Middle frontal gyrus (tissue), 1 donor: Measurements from ENCODE around the gene WDR13.
"Not testable (repeated sequence)": the region's sequence is repeated elsewhere in the genome, so short reads cannot be mapped to it uniquely, and the experiment has no call there.

Experiments used
- DNase-seq: peaks from one replicate; pipeline ENCODE4 v3.0.0-alpha.2; 2015; ENCODE audit warnings: low spot score; ENCODE audit errors: extremely low spot score

WDR13 gene

DNA sequence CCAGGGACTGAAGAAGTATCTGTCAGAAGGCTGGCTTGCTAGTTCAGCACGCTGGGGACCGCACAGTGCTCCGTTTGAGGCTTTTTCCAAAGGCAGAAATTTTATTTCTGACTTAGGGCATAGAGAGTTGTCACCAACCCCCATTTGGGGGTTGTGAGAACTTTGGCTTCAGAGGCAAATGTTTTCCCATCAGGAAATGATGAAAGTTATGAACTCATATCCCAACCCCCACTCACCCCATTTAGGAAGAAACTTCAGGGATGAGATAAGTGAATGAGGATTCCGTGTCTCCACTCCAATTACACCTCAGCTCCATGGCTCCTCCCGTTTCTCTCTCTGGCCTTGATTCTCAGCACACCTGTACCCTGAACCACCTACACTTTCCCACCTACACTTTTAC is 4.3 kb upstream of the WDR13 start:
- DNase-seq, result no peak

DNA sequence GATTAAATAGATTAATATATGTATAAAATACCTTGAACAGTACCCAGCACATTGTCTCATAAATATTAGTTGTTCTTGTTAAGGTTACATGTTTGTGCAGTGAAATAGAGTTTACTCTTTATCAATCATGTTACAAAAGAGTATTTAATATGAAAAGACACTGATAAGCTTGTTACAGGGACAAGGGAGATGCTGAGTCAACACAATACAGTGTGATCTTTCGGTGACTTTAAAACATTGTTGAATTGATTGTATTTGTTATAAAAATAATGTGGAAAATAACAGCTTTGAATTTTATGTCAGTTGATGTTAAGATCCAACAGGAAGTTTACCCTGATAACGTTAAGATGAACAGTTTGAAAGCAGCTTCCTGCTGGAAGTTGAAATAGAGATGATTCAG is 1.4 kb upstream of the WDR13 start:
- no peak for DNase-seq

DNA sequence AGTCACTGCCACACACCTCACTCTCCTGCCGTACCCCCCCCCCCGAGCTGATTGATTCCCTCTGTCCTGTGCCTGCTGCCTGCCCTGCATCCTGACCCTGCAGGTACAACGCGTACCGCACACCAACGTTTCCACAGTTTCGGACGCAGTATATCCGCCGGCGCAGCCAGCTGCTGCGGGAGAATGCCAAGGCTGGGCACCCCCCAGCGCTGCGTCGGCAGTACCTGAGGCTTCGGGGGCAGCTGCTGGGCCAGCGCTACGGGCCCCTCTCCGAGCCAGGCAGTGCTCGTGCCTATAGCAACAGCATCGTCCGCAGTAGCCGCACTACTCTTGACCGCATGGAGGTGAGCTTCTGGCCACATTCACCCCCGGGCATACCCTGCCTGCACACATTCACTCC is 1.3 kb downstream of the WDR13 start:
- DNase-seq, result no peak

DNA sequence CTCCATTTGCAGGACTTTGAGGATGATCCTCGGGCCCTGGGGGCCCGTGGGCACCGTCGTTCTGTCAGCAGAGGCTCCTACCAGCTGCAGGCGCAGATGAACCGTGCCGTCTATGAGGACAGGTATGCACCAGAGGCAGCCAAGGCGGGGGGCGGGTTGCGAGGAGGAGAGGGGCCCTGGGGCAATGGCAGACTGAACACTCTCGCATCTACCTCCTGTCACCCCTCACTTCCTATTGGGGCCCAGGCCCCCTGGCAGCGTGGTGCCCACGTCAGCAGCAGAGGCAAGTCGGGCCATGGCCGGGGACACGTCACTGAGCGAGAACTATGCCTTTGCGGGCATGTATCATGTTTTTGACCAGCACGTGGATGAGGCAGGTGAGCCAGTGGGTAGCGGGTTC is 2.0 kb downstream of the WDR13 start:
- no peak for DNase-seq

DNA sequence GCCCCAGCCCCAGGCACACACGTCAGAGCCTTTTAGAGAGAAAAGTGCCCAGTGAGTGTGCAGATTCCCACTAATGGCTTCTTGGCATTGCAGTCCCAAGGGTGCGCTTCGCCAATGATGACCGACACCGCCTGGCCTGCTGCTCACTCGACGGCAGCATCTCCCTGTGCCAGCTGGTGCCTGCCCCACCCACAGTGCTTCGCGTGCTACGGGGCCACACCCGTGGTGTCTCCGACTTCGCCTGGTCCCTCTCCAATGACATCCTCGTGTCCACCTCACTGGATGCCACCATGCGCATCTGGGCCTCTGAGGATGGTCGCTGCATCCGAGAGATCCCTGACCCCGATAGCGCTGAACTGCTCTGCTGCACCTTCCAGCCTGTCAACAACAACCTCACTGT is 2.9 kb downstream of the WDR13 start:
- no peak for DNase-seq

DNA sequence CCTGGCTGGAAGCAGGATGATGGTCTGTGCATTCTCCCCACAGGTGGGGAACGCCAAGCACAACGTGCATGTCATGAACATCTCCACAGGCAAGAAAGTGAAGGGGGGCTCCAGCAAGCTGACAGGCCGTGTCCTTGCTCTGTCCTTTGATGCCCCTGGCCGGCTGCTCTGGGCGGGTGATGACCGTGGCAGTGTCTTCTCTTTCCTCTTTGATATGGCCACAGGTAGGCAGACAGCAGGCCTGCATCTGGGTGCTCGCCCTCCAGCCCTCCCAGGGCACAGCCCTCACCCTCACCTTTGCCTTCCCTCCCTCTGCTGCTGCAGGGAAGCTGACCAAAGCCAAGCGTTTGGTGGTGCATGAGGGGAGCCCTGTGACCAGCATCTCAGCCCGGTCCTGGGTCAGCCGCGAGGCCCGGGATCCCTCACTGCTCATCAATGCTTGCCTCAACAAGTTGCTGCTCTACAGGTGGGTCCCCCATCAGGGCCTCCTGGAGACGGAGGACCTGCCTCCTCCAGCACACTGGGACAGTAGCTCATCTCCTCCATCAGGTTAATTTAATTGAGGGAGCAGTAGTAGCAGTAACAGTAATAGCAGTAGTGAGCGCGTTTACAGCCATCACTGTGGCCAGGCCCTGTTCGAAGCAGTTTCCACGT is 4.6 kb downstream of the WDR13 start:
- no peak for DNase-seq

DNA sequence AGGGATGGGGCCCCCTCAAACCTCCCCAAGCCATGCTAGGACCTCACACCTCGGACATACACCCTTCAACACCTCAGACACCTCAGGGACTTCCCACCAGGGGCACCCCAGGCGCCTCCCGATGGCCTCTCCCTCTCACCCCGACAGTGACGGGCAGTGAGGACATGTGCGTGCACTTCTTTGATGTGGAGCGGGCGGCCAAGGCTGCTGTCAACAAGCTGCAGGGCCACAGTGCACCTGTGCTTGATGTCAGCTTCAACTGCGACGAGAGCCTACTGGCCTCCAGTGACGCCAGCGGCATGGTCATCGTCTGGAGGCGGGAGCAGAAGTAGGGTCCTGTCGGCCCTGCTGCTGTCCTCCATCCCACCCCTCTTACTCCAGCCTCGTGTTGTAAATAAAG is 7.4 kb downstream of the WDR13 start:
- no peak for DNase-seq

DNA sequence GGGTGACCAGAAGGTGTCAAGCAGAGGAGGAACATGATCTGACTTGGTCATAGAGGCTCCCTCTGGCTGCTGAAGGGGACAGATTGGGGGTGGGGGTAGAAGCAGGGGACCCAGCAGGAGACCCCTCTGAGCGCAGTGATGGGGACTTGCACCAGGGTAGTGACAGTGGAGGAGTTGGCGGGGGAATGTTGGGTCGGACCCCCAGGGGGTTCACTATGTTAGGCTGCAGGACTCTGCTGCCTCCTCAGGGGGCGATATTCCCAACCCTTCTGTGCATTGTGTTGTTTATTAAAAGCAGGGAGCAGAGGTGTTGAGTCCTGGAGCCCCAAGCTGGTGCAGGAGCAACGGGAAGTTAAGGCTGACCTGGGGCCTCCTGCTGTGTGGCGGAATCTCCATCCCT is 8.8 kb downstream of the WDR13 start:
- no peak for DNase-seq

DNA sequence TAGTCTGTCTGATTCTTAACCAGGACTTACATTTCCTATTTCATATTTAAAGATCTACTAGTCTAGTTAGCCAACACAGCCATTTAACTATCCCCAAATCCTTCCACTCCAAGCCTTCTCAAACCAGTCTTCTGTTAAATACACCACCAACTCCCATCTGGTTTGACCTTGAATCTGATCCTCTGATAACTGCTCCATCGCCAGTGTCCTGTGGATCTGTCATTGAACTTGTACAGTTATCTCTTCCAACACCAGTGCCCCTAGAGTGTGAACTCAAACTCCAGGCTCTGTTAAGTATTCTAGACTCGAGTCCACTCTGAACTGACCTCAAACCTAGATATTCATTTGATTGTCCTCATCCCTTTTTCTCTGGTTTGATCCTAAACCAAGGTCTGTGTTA is 14.4 kb downstream of the WDR13 start:
- DNase-seq, result no peak

DNA sequence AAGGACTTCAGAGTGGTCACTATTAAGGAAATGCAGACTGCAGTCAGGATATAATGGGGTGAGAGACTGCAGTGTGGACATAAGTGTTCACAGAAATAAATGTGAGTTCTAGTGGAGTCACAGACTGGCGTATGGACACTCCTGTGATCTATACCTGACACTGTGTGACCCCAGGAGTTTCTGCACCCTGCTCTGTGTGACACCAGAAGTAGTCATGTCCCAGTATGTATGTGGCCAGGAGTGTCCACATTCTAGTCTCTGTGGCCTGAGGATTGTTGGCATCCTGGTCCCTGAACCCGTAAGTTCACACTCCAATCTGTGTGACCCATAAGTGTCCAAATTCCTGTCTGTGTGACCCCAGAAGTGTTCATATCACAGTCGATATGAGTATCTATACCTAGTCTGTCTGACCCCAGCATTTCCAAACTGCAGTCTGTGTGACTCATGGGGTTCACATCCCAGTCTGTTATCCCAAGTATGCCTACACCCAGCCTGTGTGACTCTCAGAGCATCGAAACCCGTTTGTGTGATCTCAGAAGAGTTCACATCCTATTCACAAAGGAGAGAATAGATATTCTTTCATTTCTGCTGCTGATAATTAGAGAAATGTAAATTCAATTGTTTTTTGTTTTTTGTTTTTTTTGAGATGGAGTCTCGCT is 16.3 kb downstream of the WDR13 start:
- no peak for DNase-seq

DNA sequence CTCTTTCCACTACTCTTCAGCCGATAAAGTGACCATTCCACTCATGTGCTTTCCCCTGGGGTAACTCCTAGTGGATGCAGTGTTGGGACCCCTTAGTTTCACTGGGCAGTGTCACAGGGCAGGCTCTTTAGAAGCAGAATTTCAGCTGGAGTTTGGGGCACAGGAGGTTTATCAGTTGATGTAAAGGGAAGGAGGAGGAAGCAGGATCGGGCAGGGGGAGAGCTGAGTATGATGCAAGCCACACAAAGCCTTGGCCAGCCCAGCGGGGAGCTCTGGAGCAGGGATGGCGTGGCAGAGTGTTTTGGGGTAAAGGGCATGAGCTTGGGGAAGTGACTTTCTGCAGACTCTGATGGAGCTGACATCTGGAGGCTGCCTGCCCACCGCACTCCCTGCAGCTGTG is 19.3 kb downstream of the WDR13 start:
- DNase-seq, result no peak

DNA sequence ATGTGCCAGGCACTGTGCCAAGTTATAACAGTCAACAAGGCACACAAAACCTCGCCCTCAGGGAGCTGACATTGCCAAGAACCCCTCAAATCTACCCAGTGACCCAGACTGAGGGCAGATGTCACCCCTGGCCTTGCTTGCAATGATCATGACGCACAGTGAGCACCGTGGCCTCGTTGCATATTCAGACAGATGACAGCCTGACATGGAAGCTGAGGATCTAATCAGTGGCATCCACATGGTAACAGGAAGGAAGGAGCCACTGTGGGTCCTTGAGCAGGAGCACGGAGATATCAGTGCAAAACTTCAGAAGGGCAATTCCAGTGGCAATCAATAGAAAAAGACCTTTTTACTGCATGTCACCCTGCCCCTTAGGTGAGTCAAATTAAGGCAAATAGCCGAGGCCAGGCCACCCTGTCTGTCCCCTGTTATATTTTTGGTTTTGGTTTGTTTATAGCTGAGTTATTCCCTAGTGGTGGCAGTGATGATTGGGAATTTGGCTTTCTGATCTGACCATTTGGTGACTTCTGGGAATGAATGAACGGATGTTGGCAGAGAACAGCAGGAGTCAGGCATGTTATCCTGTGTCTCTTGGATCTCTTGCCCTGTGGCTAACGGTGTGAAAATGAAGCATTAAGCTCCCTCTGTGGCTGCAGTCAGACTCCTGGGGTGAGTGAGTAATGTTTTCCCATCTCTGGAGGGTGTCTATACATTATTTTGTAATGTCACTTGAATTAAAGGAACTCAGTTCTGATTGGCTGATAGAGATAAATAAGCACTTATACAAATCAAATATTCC is 20.4 kb downstream of the WDR13 start:
- no peak for DNase-seq

DNA sequence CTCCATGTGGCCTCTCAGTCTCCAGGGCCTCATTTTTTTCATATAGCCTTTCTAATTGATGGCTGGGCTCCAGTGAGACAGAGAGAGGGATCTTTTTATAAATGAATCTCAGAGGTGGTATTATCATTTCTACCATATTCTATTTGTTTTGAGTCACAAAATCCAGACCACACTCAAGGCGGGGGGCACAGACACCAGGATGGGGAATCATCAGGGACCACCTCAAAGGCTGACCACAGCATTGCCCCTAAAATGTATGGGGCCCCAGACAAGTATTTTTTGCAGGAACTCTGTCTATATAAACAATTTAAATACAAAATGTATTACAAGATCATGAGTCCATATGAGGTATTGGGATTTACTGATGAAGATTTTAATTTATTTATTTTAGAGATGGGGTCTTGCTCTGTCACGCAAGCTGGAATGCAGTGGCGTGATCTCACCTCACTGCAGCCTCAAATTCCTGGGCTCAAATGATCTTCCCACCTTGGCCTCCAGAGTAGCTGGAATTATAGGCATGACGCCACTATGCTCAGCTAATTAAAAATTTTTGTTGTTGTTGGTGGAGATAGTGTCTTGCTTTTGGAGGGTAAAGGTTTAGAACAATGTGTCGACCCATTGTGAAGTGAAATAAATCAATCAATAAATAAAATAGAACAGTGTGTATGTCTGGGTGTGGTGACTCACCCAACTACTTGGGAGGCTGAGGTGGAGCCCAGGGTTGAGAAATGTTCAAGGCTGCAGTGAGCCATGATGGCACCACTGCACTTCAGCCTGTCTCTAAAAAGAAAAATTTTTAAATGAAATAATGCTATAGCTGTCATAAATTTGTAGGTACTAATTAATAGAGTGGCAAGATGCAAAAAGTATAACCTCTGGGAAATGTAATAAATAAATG is 29.4 kb downstream of the WDR13 start:
- DNase-seq, result no peak

DNA sequence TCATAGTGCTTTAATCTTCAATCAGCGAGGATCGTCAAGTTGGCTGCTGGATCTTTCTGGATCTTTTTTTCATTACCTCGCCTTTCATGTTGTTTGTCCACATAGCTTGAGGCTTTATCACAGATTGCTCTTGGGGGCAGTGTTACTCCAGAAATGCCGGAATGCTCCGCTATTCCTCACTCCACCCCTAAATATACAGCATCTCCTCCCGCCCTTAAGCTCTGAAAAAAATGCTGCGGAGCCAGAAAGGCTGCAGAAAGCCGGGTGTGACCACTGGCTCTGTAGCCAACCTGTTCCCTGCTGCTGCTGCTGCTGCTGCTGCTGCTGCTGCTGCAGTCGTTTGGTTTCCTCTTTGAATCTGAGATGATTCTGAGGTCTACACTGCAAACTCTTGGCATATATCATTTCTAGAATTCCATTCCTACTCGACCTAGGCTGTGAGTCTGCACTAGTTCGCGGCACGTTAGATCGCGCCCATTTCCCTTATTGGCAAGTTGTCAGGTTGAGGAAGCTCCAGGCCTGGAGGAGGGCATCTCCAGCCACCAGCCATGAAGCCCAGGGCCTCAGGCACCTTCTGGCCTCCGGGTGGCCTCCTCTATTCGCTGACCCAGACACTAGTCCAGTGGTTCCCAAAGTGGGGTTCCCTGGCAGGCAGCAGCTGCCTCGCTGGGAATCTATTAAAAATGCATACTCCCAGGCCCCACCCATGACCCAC is 34.2 kb downstream of the WDR13 start:
- DNase-seq, result peak; percentile 69

DNA sequence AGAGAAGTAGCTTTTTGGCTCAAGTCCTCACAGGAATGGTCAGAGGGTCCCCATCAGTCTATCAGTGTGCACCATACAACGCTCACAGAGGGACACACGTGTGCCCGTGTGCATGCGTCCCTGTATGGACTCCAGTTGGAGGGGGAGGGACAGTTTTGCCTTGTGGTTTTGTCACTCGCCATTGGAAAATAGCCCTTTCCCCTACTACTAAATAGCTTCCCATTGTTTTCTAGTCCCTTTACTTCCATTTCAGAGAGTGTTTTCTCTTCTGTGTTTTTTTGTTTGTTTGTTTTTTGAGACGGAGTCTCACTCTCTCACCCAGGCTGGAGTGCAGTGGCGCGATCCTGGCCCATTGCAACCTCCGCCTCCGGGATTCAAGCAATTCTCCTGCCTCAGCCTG is 34.9 kb downstream of the WDR13 start:
- DNase-seq, result no peak

DNA sequence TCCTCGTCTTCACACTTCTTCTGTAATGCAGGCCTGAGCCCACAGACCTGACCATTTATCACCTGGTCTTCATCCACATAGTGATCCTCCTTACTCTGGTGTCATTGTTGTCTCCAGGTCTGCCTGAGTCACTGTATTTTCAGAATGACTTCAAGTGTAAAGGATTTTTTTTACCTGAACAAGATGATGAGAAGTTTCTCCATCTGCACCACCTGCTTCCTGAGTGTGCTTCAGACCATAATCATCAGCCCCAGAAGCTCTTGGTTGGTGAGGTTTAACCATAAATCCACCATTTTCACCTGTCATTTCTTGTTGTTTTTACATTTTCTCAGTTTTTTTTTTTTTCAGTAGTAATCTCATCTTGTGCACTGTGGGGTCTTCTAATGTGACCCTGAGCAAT is 39.0 kb downstream of the WDR13 start:
- DNase-seq, result no peak

DNA sequence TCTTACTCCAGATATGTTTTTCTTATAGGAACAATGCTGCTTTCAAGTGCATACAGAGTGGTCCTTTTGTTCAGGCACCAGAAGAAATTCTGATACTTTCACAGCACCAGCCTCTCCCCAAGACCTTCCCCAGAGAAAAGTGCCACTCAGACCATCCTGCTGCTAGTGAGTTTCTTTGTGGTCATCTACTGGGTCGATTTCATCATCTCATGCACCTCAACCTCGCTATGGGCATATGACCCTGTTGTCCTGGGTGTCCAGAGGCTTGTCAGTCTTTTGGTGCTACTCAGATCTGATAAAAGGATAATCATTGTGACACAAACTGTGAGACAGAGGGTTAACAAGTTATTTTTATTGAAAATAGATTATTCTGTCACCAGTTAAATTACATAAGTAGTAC is 39.5 kb downstream of the WDR13 start:
- no peak for DNase-seq

DNA sequence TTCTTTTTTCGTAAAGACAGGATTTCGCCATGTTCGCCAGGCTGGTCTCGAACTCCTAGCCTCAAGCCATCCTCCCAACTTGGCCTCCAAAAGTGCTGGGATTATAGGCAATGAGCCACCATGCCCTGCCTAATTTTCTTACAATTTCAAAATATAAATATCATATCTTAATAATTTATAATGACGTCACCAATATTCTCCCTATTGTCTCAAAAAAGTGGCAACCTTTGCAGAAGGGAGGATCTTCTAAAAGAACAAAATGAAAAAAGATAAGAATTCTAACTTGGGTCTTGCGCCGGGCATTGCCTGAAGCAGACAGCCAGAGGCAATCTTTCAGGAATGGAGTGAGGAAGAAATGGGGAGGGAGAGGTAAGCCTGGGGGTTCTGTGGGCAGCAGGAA is 48.4 kb downstream of the WDR13 start:
- no peak for DNase-seq

DNA sequence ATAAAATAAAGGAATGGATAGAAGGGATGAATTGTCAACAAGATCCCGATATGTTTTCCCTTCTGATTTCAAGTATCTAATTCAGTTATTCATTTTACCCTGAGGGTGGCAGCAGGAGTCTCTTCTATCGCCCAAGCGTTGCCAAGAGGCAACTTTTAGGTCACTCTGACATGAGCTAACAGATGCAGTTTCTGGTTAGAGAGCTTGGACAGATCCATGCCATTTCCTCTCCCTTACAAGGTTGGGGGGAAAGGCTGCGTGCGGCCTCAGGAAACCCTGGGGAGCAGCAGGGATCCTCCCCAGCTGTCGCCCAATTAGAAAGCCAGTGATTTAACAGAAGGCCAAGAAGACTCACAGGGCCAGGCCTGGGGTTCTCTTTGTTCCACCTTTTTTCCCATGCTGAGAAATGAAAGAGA is 51.1 kb downstream of the WDR13 start:
- peak; percentile 9 for DNase-seq

DNA sequence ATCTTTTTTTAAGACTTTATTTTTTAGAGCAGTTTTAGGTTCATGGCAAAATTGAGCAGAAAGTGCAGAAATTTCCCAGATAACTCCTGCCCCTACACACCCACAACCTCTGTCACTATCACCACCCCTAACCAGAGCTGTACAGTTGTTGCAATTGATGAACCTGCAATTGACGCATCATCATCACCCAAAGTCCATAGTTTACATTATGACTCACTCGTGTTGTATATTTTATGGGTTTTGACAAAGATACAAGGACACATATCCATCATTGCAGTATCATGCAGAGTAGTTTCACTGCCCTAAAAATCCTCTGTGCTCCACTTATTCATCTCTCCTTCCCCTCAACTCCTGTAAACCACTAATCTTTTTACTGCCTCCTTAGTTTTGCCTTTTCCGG is 51.8 kb downstream of the WDR13 start:
- no peak for DNase-seq

DNA sequence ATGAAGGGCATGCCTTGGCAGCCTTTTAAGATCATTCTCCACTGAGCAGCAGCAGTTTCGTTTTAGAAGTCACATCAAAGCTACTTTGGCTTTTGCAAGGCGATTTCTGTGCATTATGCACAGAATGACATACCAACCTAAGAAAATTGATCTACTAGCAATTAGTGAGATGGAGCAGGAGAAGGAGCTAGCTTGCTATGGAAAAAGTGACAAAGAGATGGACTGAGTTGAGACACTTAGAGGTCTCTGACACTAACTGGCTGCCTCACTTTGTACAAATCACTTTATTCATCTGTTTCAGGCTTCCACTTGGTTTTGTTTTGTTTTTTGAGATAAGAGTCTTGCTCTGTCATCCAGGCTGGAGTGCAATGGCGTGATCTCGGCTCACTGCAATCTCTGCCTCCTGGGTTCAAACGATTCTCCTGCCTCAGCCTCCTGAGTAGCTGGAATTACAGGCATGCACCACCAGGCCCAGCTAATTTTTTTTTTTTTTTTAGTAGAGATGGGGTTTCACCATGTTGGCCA is 54.8 kb downstream of the WDR13 start:
- DNase-seq, result not testable (repeated sequence)
